K562 (cell line): ENCODE measurements around the gene RNU1-2.
"Not testable (repeated sequence)": the region's sequence is repeated elsewhere in the genome, so short reads cannot be mapped to it uniquely, and the experiment has no call there.

ENCODE experiments used
- BHLHE40 ChIP-seq: IDR thresholded peaks from 2 replicates; pipeline ENCODE4 v1.6.1; 2011; ENCODE audit warnings: low read length, improper control_type of control experiment
- CREM ChIP-seq: IDR thresholded peaks from 2 replicates; pipeline ENCODE4 v1.6.1; 2014; ENCODE audit warnings: antibody characterized with exemption, low read depth
- NR1H2 ChIP-seq: sonication (generic); formaldehyde crosslinking; IDR thresholded peaks from 2 replicates; pipeline ENCODE4 v1.4.0; 2020; ENCODE audit warnings: mild to moderate bottlenecking, missing genetic modification reagents
- SP1 ChIP-seq: sonication (generic); formaldehyde crosslinking; IDR thresholded peaks from 2 replicates; pipeline ENCODE4 v1.8.1; 2022; ENCODE audit warnings: mild to moderate bottlenecking, missing genetic modification reagents
- TAF1 ChIP-seq: IDR thresholded peaks from 2 replicates; pipeline ENCODE4 v1.6.1; 2011; ENCODE audit warnings: mild to moderate bottlenecking, low read length, moderate library complexity; ENCODE audit not compliant: insufficient read depth, control insufficient read depth, severe bottlenecking; ENCODE audit errors: extremely low read depth
- TF ChIP-seq, protein P1 (sequence below): sonication (generic); formaldehyde crosslinking; IDR thresholded peaks from 2 replicates; pipeline ENCODE4 v1.8.0; 2023; ENCODE audit warnings: mild to moderate bottlenecking, missing genetic modification reagents
- TF ChIP-seq, protein P2 (sequence below), 3 experiments: IDR thresholded peaks in 2 of 3; conservative IDR thresholded peaks in 1 of 3; 2 replicates each; pipeline ENCODE4 v1.5.1; 2011 to 2012; ENCODE audit warnings: low read length in 3 of 3, mild to moderate bottlenecking in 3 of 3, control low read depth in 2 of 3, improper control_type of control experiment in 1 of 3, inconsistent platforms in 1 of 3, low read depth in 1 of 3, mixed read lengths in 1 of 3, moderate library complexity in 1 of 3; ENCODE audit not compliant: insufficient read depth in 2 of 3
- TF ChIP-seq, protein P3 (sequence below), 2 experiments: IDR thresholded peaks; 2 replicates each; pipeline ENCODE4 v1.6.1; 2011; ENCODE audit warnings: borderline replicate concordance in 1 of 2, control low read depth in 1 of 2, low read depth in 1 of 2, low read length in 1 of 2, mild to moderate bottlenecking in 1 of 2, mixed read lengths in 1 of 2, moderate library complexity in 1 of 2; ENCODE audit not compliant: insufficient read depth in 1 of 2, insufficient read length in 1 of 2, poor library complexity in 1 of 2, severe bottlenecking in 1 of 2; ENCODE audit errors: extremely low read depth in 1 of 2
- TF ChIP-seq, protein P4 (sequence below): fragments of 450-650 bp; IDR thresholded peaks from 2 replicates; pipeline ENCODE4 v1.6.1; 2018; ENCODE audit not compliant: partially characterized antibody
- TF ChIP-seq, protein P5 (sequence below): fragments of 450-650 bp; IDR thresholded peaks from 2 replicates; pipeline ENCODE4 v1.6.1; 2016; ENCODE audit warnings: missing biosample characterization, missing genetic modification characterization
- TF ChIP-seq, protein P6 (sequence below), 2 experiments: fragments of 200-800 bp in 1 of 2; sonication (Bioruptor generic) in 1 of 2; sonication (generic) in 1 of 2; formaldehyde crosslinking in 1 of 2; IDR thresholded peaks in 1 of 2; conservative IDR thresholded peaks in 1 of 2; 2 replicates each; pipeline versions ENCODE4 v1.5.0 to v1.6.1; 2016 to 2020; ENCODE audit warnings: missing compliant biosample characterization in 1 of 2, missing genetic modification characterization in 1 of 2, missing genetic modification reagents in 1 of 2
- TF ChIP-seq, protein P7 (sequence below): sonication (generic); formaldehyde crosslinking; IDR thresholded peaks from 2 replicates; pipeline ENCODE4 v1.9.0; 2022; ENCODE audit warnings: mild to moderate bottlenecking, missing genetic modification reagents

DNA sequence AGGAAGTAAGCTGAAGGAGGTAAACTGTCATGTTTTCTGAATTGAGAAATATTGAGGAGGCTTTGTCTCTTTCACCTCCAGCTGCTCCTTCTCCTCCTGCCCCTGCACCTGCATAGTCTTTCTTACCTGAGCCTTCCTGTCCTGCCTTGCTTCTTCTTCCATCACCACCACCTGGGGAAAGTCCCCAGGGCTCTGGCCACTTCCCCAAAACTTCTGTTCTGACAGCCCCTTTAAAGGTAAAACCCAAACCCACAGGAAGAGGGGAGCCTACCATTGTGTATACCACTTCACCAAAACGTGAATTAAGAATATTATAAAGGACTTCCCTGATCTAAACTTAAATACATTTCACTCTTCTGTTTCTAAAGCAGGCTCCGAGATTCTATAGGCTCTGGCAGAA is 5.6 kb downstream of the RNU1-2 start:
- not testable (repeated sequence) for TF ChIP-seq CREM; TAF1; NR1H2; BHLHE40; SP1 (CRISPR knock-in tag)
- TF ChIP-seq, protein P1, sequence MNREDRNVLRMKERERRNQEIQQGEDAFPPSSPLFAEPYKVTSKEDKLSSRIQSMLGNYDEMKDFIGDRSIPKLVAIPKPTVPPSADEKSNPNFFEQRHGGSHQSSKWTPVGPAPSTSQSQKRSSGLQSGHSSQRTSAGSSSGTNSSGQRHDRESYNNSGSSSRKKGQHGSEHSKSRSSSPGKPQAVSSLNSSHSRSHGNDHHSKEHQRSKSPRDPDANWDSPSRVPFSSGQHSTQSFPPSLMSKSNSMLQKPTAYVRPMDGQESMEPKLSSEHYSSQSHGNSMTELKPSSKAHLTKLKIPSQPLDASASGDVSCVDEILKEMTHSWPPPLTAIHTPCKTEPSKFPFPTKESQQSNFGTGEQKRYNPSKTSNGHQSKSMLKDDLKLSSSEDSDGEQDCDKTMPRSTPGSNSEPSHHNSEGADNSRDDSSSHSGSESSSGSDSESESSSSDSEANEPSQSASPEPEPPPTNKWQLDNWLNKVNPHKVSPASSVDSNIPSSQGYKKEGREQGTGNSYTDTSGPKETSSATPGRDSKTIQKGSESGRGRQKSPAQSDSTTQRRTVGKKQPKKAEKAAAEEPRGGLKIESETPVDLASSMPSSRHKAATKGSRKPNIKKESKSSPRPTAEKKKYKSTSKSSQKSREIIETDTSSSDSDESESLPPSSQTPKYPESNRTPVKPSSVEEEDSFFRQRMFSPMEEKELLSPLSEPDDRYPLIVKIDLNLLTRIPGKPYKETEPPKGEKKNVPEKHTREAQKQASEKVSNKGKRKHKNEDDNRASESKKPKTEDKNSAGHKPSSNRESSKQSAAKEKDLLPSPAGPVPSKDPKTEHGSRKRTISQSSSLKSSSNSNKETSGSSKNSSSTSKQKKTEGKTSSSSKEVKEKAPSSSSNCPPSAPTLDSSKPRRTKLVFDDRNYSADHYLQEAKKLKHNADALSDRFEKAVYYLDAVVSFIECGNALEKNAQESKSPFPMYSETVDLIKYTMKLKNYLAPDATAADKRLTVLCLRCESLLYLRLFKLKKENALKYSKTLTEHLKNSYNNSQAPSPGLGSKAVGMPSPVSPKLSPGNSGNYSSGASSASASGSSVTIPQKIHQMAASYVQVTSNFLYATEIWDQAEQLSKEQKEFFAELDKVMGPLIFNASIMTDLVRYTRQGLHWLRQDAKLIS (CRISPR knock-in tag), result not testable (repeated sequence)
- TF ChIP-seq, protein P2, sequence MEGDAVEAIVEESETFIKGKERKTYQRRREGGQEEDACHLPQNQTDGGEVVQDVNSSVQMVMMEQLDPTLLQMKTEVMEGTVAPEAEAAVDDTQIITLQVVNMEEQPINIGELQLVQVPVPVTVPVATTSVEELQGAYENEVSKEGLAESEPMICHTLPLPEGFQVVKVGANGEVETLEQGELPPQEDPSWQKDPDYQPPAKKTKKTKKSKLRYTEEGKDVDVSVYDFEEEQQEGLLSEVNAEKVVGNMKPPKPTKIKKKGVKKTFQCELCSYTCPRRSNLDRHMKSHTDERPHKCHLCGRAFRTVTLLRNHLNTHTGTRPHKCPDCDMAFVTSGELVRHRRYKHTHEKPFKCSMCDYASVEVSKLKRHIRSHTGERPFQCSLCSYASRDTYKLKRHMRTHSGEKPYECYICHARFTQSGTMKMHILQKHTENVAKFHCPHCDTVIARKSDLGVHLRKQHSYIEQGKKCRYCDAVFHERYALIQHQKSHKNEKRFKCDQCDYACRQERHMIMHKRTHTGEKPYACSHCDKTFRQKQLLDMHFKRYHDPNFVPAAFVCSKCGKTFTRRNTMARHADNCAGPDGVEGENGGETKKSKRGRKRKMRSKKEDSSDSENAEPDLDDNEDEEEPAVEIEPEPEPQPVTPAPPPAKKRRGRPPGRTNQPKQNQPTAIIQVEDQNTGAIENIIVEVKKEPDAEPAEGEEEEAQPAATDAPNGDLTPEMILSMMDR (IDR thresholded peaks at IDR 0.05 in 2 of 3, conservative IDR thresholded peaks at IDR 0.05 in 1 of 3; ENCODE audit: insufficient read depth in 2 of 3, low read depth in 1 of 3, low read length in 3 of 3), result not testable (repeated sequence)
- TF ChIP-seq, protein P3, sequence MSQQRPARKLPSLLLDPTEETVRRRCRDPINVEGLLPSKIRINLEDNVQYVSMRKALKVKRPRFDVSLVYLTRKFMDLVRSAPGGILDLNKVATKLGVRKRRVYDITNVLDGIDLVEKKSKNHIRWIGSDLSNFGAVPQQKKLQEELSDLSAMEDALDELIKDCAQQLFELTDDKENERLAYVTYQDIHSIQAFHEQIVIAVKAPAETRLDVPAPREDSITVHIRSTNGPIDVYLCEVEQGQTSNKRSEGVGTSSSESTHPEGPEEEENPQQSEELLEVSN (IDR thresholded peaks at IDR 0.05; ENCODE audit: borderline replicate concordance in 1 of 2, extremely low read depth in 1 of 2, insufficient read depth in 1 of 2, insufficient read length in 1 of 2, low read depth in 1 of 2, low read length in 1 of 2, poor library complexity in 1 of 2, severe bottlenecking in 1 of 2), result not testable (repeated sequence)
- TF ChIP-seq, protein P4, sequence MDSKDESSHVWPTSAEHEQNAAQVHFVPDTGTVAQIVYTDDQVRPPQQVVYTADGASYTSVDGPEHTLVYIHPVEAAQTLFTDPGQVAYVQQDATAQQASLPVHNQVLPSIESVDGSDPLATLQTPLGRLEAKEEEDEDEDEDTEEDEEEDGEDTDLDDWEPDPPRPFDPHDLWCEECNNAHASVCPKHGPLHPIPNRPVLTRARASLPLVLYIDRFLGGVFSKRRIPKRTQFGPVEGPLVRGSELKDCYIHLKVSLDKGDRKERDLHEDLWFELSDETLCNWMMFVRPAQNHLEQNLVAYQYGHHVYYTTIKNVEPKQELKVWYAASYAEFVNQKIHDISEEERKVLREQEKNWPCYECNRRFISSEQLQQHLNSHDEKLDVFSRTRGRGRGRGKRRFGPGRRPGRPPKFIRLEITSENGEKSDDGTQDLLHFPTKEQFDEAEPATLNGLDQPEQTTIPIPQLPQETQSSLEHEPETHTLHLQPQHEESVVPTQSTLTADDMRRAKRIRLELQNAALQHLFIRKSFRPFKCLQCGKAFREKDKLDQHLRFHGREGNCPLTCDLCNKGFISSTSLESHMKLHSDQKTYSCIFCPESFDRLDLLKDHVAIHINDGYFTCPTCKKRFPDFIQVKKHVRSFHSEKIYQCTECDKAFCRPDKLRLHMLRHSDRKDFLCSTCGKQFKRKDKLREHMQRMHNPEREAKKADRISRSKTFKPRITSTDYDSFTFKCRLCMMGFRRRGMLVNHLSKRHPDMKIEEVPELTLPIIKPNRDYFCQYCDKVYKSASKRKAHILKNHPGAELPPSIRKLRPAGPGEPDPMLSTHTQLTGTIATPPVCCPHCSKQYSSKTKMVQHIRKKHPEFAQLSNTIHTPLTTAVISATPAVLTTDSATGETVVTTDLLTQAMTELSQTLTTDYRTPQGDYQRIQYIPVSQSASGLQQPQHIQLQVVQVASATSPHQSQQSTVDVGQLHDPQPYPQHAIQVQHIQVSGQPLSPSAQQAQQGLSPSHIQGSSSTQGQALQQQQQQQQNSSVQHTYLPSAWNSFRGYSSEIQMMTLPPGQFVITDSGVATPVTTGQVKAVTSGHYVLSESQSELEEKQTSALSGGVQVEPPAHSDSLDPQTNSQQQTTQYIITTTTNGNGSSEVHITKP, result not testable (repeated sequence)
- TF ChIP-seq, protein P5, sequence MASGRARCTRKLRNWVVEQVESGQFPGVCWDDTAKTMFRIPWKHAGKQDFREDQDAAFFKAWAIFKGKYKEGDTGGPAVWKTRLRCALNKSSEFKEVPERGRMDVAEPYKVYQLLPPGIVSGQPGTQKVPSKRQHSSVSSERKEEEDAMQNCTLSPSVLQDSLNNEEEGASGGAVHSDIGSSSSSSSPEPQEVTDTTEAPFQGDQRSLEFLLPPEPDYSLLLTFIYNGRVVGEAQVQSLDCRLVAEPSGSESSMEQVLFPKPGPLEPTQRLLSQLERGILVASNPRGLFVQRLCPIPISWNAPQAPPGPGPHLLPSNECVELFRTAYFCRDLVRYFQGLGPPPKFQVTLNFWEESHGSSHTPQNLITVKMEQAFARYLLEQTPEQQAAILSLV, result not testable (repeated sequence)
- TF ChIP-seq, protein P6, sequence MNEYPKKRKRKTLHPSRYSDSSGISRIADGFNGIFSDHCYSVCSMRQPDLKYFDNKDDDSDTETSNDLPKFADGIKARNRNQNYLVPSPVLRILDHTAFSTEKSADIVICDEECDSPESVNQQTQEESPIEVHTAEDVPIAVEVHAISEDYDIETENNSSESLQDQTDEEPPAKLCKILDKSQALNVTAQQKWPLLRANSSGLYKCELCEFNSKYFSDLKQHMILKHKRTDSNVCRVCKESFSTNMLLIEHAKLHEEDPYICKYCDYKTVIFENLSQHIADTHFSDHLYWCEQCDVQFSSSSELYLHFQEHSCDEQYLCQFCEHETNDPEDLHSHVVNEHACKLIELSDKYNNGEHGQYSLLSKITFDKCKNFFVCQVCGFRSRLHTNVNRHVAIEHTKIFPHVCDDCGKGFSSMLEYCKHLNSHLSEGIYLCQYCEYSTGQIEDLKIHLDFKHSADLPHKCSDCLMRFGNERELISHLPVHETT (CRISPR knock-in tag; conservative IDR thresholded peaks at IDR 0.05 in 1 of 2, IDR thresholded peaks at IDR 0.05 in 1 of 2), result not testable (repeated sequence)
- TF ChIP-seq, protein P7, sequence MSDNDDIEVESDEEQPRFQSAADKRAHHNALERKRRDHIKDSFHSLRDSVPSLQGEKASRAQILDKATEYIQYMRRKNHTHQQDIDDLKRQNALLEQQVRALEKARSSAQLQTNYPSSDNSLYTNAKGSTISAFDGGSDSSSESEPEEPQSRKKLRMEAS (CRISPR knock-in tag), result not testable (repeated sequence)
